HepG2 (cell line): Measurements from ENCODE around the gene NOXO1. TPM values are rescaled to one million over a fixed set of nuclear protein-coding genes. Genes with fewer than 3 reads are reported as not detected.

Source experiments
- IKZF4 ChIP-seq: sonication (generic); formaldehyde crosslinking; IDR thresholded peaks from 2 replicates; pipeline ENCODE4 v1.5.1; 2020; ENCODE audit warnings: borderline replicate concordance, mild to moderate bottlenecking, low read depth, missing genetic modification reagents; ENCODE audit errors: not compliant biosample characterization
- PCBP1 ChIP-seq: fragments of 200-400 bp; formaldehyde crosslinking; IDR thresholded peaks from 2 replicates; pipeline ENCODE4 v1.6.1; 2017; ENCODE audit warnings: mild to moderate bottlenecking, low read depth, low read length, borderline replicate concordance
- ZBTB3 ChIP-seq: sonication (generic); formaldehyde crosslinking; IDR thresholded peaks from 2 replicates; pipeline ENCODE4 v1.4.0; 2020; ENCODE audit warnings: low read depth, mild to moderate bottlenecking, moderate library complexity, missing genetic modification reagents, borderline replicate concordance
- ZNF143 ChIP-seq: sonication (generic); formaldehyde crosslinking; IDR thresholded peaks from 2 replicates; pipeline ENCODE4 v1.4.0; 2020; ENCODE audit warnings: missing genetic modification reagents
- polyA plus RNA-seq, 8 experiments: library from polyadenylated mRNA; depleted of rRNA in 3 of 8; stranded (reverse) in 7 of 8; unstranded in 1 of 8; fragments of >200 nt; fragmentation: Illumina TruSeq in 4 of 8; extraction: Trizol in 4 of 8; gene quantifications; 2 replicates each; pipeline versions ENCODE4 v1.2.1 to v1.2.3, GENCODE V29; 2011 to 2016; ENCODE audit warnings: low read depth in 4 of 8, missing spikeins in 1 of 8, mixed read lengths in 1 of 8; ENCODE audit not compliant: insufficient read depth in 1 of 8
- total RNA-seq, 5 experiments: library from RNA; depleted of rRNA; stranded (reverse); fragments of >200 nt; fragmentation: Illumina TruSeq; extraction: Trizol; gene quantifications; 2 replicates each; pipeline ENCODE4 v1.2.3, GENCODE V29; 2016; ENCODE audit warnings: low read depth in 1 of 5
- TF ChIP-seq, protein P1 (sequence below): sonication (generic); formaldehyde crosslinking; IDR thresholded peaks from 2 replicates; pipeline ENCODE4 v1.5.1; 2020; ENCODE audit warnings: missing genetic modification reagents, mild to moderate bottlenecking, borderline replicate concordance
- TF ChIP-seq, protein P2 (sequence below): sonication (generic); formaldehyde crosslinking; IDR thresholded peaks from 2 replicates; pipeline ENCODE4 v1.4.0; 2020; ENCODE audit warnings: missing genetic modification reagents
- TF ChIP-seq, protein P3 (sequence below): sonication (generic); formaldehyde crosslinking; IDR thresholded peaks from 2 replicates; pipeline ENCODE4 v1.4.0; 2020; ENCODE audit warnings: mild to moderate bottlenecking, missing genetic modification reagents
- TF ChIP-seq, protein P4 (sequence below): sonication (generic); formaldehyde crosslinking; IDR thresholded peaks from 2 replicates; pipeline ENCODE4 v1.5.0; 2020; ENCODE audit warnings: missing genetic modification reagents
- TF ChIP-seq, protein P5 (sequence below): sonication (generic); formaldehyde crosslinking; IDR thresholded peaks from 2 replicates; pipeline ENCODE4 v1.9.0; 2021; ENCODE audit warnings: missing genetic modification reagents, borderline replicate concordance
- TF ChIP-seq, protein P6 (sequence below), 2 experiments: sonication (generic) in 1 of 2; formaldehyde crosslinking in 1 of 2; IDR thresholded peaks; 2 replicates each; pipeline versions ENCODE4 v1.4.0 to v1.6.1; 2016 to 2020; ENCODE audit warnings: borderline replicate concordance in 1 of 2, low read depth in 1 of 2, mild to moderate bottlenecking in 1 of 2, missing genetic modification reagents in 1 of 2

The NOXO1 gene
- total and polyA plus RNA-seq, 2 of the 13 experiments (the other 11 are each of a cell fraction or from before 2014, with no cell fraction given) = 0.69 to 1.4 TPM

DNA sequence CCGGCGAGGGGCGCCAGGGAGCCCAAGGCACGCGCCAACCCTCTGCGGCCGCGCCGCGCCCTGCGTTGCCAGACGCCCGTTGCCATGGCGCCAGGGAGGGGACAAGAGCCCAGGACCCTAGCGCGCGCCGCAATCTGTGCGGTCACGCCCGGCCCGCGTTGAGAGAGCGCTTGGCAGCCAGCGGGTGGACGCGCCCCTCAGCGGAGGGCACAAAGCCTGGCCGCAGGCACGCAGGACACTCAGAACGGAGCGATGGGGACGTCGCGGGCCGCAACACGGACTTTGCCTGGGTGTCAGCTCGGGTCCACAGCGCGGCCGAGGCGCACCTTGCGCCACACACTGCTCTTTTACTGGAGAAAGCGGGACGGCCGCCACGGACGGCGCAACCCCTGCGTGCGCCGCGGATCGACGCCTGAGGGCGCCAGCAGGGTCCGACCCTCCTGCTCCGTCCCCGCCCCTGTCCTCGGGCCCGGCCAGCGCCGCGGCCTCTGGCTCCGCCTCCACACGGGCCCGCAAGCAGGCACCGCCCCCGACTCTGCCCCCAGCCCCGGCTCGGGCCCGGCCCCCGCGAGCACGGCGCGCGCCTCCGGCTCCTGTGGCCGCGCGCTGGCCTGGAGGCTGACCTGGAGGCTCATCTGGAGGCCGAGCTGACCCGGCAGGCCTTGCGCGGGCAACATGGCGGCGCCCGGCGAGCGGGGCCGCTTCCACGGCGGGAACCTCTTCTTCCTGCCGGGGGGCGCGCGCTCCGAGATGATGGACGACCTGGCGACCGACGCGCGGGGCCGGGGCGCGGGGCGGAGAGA, 2.5 kb upstream of the NOXO1 start, which contains the start of gene GFER (continued):
- TF ChIP-seq, protein P1, sequence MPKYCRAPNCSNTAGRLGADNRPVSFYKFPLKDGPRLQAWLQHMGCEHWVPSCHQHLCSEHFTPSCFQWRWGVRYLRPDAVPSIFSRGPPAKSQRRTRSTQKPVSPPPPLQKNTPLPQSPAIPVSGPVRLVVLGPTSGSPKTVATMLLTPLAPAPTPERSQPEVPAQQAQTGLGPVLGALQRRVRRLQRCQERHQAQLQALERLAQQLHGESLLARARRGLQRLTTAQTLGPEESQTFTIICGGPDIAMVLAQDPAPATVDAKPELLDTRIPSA (CRISPR knock-in tag) = peak; percentile 66; the same call in 1 of the 2 replicates
- TF ChIP-seq, protein P2, sequence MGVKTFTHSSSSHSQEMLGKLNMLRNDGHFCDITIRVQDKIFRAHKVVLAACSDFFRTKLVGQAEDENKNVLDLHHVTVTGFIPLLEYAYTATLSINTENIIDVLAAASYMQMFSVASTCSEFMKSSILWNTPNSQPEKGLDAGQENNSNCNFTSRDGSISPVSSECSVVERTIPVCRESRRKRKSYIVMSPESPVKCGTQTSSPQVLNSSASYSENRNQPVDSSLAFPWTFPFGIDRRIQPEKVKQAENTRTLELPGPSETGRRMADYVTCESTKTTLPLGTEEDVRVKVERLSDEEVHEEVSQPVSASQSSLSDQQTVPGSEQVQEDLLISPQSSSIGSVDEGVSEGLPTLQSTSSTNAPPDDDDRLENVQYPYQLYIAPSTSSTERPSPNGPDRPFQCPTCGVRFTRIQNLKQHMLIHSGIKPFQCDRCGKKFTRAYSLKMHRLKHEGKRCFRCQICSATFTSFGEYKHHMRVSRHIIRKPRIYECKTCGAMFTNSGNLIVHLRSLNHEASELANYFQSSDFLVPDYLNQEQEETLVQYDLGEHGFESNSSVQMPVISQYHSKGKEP (CRISPR knock-in tag) = no peak
- TF ChIP-seq, protein P3, sequence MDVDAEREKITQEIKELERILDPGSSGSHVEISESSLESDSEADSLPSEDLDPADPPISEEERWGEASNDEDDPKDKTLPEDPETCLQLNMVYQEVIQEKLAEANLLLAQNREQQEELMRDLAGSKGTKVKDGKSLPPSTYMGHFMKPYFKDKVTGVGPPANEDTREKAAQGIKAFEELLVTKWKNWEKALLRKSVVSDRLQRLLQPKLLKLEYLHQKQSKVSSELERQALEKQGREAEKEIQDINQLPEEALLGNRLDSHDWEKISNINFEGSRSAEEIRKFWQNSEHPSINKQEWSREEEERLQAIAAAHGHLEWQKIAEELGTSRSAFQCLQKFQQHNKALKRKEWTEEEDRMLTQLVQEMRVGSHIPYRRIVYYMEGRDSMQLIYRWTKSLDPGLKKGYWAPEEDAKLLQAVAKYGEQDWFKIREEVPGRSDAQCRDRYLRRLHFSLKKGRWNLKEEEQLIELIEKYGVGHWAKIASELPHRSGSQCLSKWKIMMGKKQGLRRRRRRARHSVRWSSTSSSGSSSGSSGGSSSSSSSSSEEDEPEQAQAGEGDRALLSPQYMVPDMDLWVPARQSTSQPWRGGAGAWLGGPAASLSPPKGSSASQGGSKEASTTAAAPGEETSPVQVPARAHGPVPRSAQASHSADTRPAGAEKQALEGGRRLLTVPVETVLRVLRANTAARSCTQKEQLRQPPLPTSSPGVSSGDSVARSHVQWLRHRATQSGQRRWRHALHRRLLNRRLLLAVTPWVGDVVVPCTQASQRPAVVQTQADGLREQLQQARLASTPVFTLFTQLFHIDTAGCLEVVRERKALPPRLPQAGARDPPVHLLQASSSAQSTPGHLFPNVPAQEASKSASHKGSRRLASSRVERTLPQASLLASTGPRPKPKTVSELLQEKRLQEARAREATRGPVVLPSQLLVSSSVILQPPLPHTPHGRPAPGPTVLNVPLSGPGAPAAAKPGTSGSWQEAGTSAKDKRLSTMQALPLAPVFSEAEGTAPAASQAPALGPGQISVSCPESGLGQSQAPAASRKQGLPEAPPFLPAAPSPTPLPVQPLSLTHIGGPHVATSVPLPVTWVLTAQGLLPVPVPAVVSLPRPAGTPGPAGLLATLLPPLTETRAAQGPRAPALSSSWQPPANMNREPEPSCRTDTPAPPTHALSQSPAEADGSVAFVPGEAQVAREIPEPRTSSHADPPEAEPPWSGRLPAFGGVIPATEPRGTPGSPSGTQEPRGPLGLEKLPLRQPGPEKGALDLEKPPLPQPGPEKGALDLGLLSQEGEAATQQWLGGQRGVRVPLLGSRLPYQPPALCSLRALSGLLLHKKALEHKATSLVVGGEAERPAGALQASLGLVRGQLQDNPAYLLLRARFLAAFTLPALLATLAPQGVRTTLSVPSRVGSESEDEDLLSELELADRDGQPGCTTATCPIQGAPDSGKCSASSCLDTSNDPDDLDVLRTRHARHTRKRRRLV = no peak
- no peak for TF ChIP-seq PCBP1
- peak; percentile 37 for TF ChIP-seq IKZF4 (CRISPR knock-in tag)
- TF ChIP-seq ZNF143 (CRISPR knock-in tag) = peak; percentile 90
- TF ChIP-seq, protein P4, sequence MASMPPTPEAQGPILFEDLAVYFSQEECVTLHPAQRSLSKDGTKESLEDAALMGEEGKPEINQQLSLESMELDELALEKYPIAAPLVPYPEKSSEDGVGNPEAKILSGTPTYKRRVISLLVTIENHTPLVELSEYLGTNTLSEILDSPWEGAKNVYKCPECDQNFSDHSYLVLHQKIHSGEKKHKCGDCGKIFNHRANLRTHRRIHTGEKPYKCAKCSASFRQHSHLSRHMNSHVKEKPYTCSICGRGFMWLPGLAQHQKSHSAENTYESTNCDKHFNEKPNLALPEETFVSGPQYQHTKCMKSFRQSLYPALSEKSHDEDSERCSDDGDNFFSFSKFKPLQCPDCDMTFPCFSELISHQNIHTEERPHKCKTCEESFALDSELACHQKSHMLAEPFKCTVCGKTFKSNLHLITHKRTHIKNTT (CRISPR knock-in tag) = no peak
- TF ChIP-seq, protein P5, sequence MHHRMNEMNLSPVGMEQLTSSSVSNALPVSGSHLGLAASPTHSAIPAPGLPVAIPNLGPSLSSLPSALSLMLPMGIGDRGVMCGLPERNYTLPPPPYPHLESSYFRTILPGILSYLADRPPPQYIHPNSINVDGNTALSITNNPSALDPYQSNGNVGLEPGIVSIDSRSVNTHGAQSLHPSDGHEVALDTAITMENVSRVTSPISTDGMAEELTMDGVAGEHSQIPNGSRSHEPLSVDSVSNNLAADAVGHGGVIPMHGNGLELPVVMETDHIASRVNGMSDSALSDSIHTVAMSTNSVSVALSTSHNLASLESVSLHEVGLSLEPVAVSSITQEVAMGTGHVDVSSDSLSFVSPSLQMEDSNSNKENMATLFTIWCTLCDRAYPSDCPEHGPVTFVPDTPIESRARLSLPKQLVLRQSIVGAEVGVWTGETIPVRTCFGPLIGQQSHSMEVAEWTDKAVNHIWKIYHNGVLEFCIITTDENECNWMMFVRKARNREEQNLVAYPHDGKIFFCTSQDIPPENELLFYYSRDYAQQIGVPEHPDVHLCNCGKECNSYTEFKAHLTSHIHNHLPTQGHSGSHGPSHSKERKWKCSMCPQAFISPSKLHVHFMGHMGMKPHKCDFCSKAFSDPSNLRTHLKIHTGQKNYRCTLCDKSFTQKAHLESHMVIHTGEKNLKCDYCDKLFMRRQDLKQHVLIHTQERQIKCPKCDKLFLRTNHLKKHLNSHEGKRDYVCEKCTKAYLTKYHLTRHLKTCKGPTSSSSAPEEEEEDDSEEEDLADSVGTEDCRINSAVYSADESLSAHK (CRISPR knock-in tag) = no peak
- TF ChIP-seq ZBTB3 (CRISPR knock-in tag) = no peak; the same call in 1 of the 2 replicates
- TF ChIP-seq, protein P6, sequence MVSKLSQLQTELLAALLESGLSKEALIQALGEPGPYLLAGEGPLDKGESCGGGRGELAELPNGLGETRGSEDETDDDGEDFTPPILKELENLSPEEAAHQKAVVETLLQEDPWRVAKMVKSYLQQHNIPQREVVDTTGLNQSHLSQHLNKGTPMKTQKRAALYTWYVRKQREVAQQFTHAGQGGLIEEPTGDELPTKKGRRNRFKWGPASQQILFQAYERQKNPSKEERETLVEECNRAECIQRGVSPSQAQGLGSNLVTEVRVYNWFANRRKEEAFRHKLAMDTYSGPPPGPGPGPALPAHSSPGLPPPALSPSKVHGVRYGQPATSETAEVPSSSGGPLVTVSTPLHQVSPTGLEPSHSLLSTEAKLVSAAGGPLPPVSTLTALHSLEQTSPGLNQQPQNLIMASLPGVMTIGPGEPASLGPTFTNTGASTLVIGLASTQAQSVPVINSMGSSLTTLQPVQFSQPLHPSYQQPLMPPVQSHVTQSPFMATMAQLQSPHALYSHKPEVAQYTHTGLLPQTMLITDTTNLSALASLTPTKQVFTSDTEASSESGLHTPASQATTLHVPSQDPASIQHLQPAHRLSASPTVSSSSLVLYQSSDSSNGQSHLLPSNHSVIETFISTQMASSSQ (IDR thresholded peaks at IDR 0.05; ENCODE audit: low read depth) = no peak
- TF ChIP-seq, protein P6 (CRISPR knock-in tag; IDR thresholded peaks at IDR 0.05; ENCODE audit: borderline replicate concordance) = no peak
